HepG2 (cell line): ENCODE measurements around the gene TUBGCP5. TPM values are rescaled to one million over a fixed set of nuclear protein-coding genes. Genes with fewer than 3 reads are reported as not detected.

ENCODE experiments used
- ATAC-seq: fragments of 200-7000 bp; cut with Tn5 transposase; 3 replicates; pipeline ENCODE4 v1.9.1; 2020; ENCODE audit warnings: mild to moderate bottlenecking, moderate library complexity
- BruUV-seq: library from RNA; stranded (reverse); fragments of 400-500 nt; replicated peaks from 2 replicates; lab custom pipeline; 2021; lab: Mats Ljungman, UMichigan
- CTCF ChIA-PET: fragments of 300-600 bp; formaldehyde crosslinking; extraction: SDS; loops from one replicate; lab custom pipeline; 2021; ENCODE audit warnings: low total read pairs, inconsistent platforms, low intra/inter-chr PET ratio; lab: Yijun Ruan, JAX
- POLR2A ChIA-PET: fragments of 350-600 bp; sonication (Branson Sonifier 250); formaldehyde crosslinking; loops from one replicate; lab custom pipeline; 2020; ENCODE audit warnings: antibody characterized with exemption, inconsistent platforms; lab: Yijun Ruan, JAX
- DNase-seq: peaks from one replicate; pipeline ENCODE4 v3.0.0-alpha.2; 2015; ENCODE audit warnings: low spot score
- FAIRE-seq: peaks from 3 replicates; lab custom pipeline; 2011; peaks lifted over from hg19 to GRCh38; lab: Jason Lieb, UNC
- H2AFZ ChIP-seq: one replicate; pipeline ENCODE4 v1.6.1; 2011; ENCODE audit warnings: low read length, inconsistent platforms
- H3K27ac ChIP-seq: fragments of 300-600 bp; 3 replicates; pipeline ENCODE4 v1.8.0; 2011; ENCODE audit warnings: mixed run types, mild to moderate bottlenecking, mixed read lengths, low read length, inconsistent platforms; ENCODE audit not compliant: insufficient read depth; ENCODE audit errors: extremely low read length
- H3K27me3 ChIP-seq, 2 experiments: fragments of 200-600 bp in 1 of 2; 2 replicates in 1 of 2; 3 replicates in 1 of 2; pipeline versions ENCODE4 v1.6.0 to v1.8.0; 2011; ENCODE audit warnings: low read length in 2 of 2, mild to moderate bottlenecking in 2 of 2, moderate library complexity in 2 of 2, inconsistent platforms in 1 of 2; ENCODE audit not compliant: insufficient read depth in 2 of 2, control insufficient read depth in 1 of 2
- H3K36me3 ChIP-seq, 2 experiments: fragments of 200-600 bp in 1 of 2; replicated peaks in 1 of 2; 2 replicates in 1 of 2; 3 replicates in 1 of 2; pipeline versions ENCODE4 v1.5.1 to v1.8.0; 2011; ENCODE audit warnings: low read length in 2 of 2, inconsistent platforms in 1 of 2; ENCODE audit not compliant: insufficient read depth in 2 of 2, control insufficient read depth in 1 of 2
- H3K4me1 ChIP-seq: 2 replicates; pipeline ENCODE4 v1.5.1; 2012; ENCODE audit warnings: low read length, inconsistent platforms; ENCODE audit not compliant: insufficient read depth
- H3K4me2 ChIP-seq: 2 replicates; pipeline ENCODE4 v1.6.0; 2011; ENCODE audit warnings: low read depth, low read length, inconsistent platforms
- H3K4me3 ChIP-seq, 3 experiments: fragments of 200-600 bp in 1 of 3; sonication (generic), shearing (Covaris generic) in 1 of 3; replicated peaks in 1 of 3; 2 replicates each; pipeline ENCODE4 v1.5.1; 2011 to 2016; ENCODE audit warnings: low read length in 3 of 3, inconsistent platforms in 2 of 3, low read depth in 2 of 3, mild to moderate bottlenecking in 2 of 3, control low read depth in 1 of 3, mixed read lengths in 1 of 3; ENCODE audit not compliant: insufficient read depth in 1 of 3
- H3K79me2 ChIP-seq: one replicate; pipeline ENCODE4 v1.6.1; 2011; ENCODE audit warnings: low read length, inconsistent platforms; ENCODE audit not compliant: insufficient read depth
- H3K9ac ChIP-seq: 2 replicates; pipeline ENCODE4 v1.6.0; 2011; ENCODE audit warnings: mild to moderate bottlenecking, low read depth, low read length, inconsistent platforms; ENCODE audit not compliant: insufficient read depth
- H3K9me3 ChIP-seq: 2 replicates; pipeline ENCODE4 v1.5.1; 2012; ENCODE audit warnings: mild to moderate bottlenecking, low read length
- H4K20me1 ChIP-seq: 2 replicates; pipeline ENCODE4 v1.6.0; 2011; ENCODE audit warnings: inconsistent platforms, mild to moderate bottlenecking, low read length, moderate library complexity; ENCODE audit not compliant: insufficient read depth
- FOXK1 ChIP-seq: sonication (generic); formaldehyde crosslinking; IDR thresholded peaks from 2 replicates; pipeline ENCODE4 v1.4.0; 2020; ENCODE audit warnings: low read depth, missing genetic modification reagents, borderline replicate concordance
- REXO4 ChIP-seq: sonication (generic); formaldehyde crosslinking; IDR thresholded peaks from 2 replicates; pipeline ENCODE4 v1.8.0; 2022; ENCODE audit warnings: missing genetic modification reagents, mild to moderate bottlenecking, borderline replicate concordance
- ZNF746 ChIP-seq: sonication (generic); formaldehyde crosslinking; IDR thresholded peaks from 2 replicates; pipeline ENCODE4 v1.8.0; 2022; ENCODE audit warnings: mild to moderate bottlenecking, missing genetic modification reagents
- WGBS: methylation state at CpG from one replicate; pipeline ENCODE4 v1.1.6; 2017; ENCODE audit warnings: low lambda C conversion rate; 5-methylcytosine and 5-hydroxymethylcytosine counted together
- in situ Hi-C: cut with HindIII; loops from 2 replicates; pipeline ENCODE4 v1.10.0; 2017; ENCODE audit warnings: low pct_unique_long_range_greater_than_20kb; ENCODE audit not compliant: extremely low pct_ligation_motif_present
- intact Hi-C: fragments of 100-400 bp; cut with micrococcal nuclease; formaldehyde crosslinking; loops from one replicate; pipeline ENCODE4 v1.10.0; 2022; ENCODE audit not compliant: unreplicated experiment
- polyA plus RNA-seq, 8 experiments: library from polyadenylated mRNA; depleted of rRNA in 3 of 8; stranded (reverse) in 7 of 8; unstranded in 1 of 8; fragments of >200 nt; fragmentation: Illumina TruSeq in 4 of 8; extraction: Trizol in 4 of 8; gene quantifications; 2 replicates each; pipeline versions ENCODE4 v1.2.1 to v1.2.3, GENCODE V29; 2011 to 2016; ENCODE audit warnings: low read depth in 4 of 8, missing spikeins in 1 of 8, mixed read lengths in 1 of 8; ENCODE audit not compliant: insufficient read depth in 1 of 8
- total RNA-seq, 5 experiments: library from RNA; depleted of rRNA; stranded (reverse); fragments of >200 nt; fragmentation: Illumina TruSeq; extraction: Trizol; gene quantifications; 2 replicates each; pipeline ENCODE4 v1.2.3, GENCODE V29; 2016; ENCODE audit warnings: low read depth in 1 of 5
- TF ChIP-seq, protein P1 (sequence below), 2 experiments: IDR thresholded peaks; 2 replicates each; pipeline ENCODE4 v1.6.1; 2011 to 2012; ENCODE audit warnings: low read length in 2 of 2, borderline replicate concordance in 1 of 2, low read depth in 1 of 2, mild to moderate bottlenecking in 1 of 2, moderate library complexity in 1 of 2
- TF ChIP-seq, protein P2 (sequence below): sonication (generic); formaldehyde crosslinking; conservative IDR thresholded peaks from 2 replicates; pipeline ENCODE4 v1.8.0; 2022; ENCODE audit warnings: low read depth, missing genetic modification reagents
- TF ChIP-seq, protein P3 (sequence below): sonication (generic); formaldehyde crosslinking; IDR thresholded peaks from 2 replicates; pipeline ENCODE4 v1.8.0; 2023; ENCODE audit warnings: mild to moderate bottlenecking, missing genetic modification reagents

TUBGCP5 gene
- total and polyA plus RNA-seq, 2 of the 13 experiments (the other 11 are each of a cell fraction or from before 2014, with no cell fraction given) = 7.2 to 25.0 TPM

DNA sequence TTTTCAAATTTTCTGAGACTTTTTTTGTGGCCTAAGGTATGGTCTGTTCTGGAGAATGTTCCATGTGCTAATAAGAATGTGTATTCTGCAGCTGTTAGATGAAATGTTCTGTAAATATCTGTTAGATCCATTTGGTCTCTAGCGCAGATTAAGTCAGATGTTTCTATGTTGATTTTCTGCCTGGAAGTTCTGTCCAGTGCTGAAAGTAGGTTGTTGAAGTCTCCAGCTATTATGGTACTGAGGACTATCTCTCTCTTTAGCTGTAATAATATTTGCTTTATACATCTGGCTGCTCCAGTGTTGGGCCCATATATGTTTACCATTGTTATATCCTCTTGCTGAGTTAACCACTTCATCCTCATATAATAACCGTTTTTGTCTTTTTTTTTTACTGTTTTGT, 13.2 kb upstream of the TUBGCP5 start (continued):
- TF ChIP-seq, protein P1, sequence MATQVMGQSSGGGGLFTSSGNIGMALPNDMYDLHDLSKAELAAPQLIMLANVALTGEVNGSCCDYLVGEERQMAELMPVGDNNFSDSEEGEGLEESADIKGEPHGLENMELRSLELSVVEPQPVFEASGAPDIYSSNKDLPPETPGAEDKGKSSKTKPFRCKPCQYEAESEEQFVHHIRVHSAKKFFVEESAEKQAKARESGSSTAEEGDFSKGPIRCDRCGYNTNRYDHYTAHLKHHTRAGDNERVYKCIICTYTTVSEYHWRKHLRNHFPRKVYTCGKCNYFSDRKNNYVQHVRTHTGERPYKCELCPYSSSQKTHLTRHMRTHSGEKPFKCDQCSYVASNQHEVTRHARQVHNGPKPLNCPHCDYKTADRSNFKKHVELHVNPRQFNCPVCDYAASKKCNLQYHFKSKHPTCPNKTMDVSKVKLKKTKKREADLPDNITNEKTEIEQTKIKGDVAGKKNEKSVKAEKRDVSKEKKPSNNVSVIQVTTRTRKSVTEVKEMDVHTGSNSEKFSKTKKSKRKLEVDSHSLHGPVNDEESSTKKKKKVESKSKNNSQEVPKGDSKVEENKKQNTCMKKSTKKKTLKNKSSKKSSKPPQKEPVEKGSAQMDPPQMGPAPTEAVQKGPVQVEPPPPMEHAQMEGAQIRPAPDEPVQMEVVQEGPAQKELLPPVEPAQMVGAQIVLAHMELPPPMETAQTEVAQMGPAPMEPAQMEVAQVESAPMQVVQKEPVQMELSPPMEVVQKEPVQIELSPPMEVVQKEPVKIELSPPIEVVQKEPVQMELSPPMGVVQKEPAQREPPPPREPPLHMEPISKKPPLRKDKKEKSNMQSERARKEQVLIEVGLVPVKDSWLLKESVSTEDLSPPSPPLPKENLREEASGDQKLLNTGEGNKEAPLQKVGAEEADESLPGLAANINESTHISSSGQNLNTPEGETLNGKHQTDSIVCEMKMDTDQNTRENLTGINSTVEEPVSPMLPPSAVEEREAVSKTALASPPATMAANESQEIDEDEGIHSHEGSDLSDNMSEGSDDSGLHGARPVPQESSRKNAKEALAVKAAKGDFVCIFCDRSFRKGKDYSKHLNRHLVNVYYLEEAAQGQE (IDR thresholded peaks at IDR 0.05; ENCODE audit: borderline replicate concordance in 1 of 2, low read depth in 1 of 2, low read length in 2 of 2) = peak in 1 of 2 experiments; percentile 69; a peak in 1 of 4 replicates

DNA sequence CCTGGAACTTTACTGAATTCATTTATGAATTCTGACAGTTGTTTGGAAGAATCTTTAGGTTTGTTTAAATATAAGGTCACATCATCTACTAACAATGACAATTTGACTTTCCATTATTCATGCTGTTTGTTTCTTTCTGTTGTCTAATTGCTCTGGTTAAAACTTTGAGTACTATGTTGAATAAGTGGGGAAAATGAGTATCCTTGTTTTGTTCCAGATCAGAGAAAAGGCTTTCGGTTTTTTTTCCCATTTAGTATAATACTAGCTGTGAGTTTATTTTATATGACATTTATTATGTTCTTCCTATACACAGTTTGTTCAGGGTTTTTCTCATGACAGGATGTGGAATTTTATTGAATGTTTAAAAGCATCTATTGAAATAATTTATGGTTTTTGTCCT, 11.3 kb upstream of the TUBGCP5 start:
- no peak overlapping the region for H3K4me2 ChIP-seq
- 6% methylated on average over 1 of the region's 1 CpG for WGBS
- FAIRE-seq (no peak), DNase-seq (no peak), ATAC-seq (no peak)
- no peaks in the 10 kb centered on the region for H3K4me1 ChIP-seq
- BruUV-seq = no TSS peak
- H2AFZ ChIP-seq = no peak overlapping the region
- H3K27ac ChIP-seq = no peak overlapping the region
- TF ChIP-seq ZNF746 (CRISPR knock-in tag) = no peak
- no peak for TF ChIP-seq REXO4
- TF ChIP-seq, protein P2, sequence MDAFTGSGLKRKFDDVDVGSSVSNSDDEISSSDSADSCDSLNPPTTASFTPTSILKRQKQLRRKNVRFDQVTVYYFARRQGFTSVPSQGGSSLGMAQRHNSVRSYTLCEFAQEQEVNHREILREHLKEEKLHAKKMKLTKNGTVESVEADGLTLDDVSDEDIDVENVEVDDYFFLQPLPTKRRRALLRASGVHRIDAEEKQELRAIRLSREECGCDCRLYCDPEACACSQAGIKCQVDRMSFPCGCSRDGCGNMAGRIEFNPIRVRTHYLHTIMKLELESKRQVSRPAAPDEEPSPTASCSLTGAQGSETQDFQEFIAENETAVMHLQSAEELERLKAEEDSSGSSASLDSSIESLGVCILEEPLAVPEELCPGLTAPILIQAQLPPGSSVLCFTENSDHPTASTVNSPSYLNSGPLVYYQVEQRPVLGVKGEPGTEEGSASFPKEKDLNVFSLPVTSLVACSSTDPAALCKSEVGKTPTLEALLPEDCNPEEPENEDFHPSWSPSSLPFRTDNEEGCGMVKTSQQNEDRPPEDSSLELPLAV (CRISPR knock-in tag) = no peak
- TF ChIP-seq, protein P3, sequence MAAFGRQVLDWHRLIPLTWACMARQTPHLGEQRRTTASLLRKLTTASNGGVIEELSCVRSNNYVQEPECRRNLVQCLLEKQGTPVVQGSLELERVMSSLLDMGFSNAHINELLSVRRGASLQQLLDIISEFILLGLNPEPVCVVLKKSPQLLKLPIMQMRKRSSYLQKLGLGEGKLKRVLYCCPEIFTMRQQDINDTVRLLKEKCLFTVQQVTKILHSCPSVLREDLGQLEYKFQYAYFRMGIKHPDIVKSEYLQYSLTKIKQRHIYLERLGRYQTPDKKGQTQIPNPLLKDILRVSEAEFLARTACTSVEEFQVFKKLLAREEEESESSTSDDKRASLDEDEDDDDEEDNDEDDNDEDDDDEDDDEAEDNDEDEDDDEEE (CRISPR knock-in tag) = no peak
- TF ChIP-seq FOXK1 (CRISPR knock-in tag) = no peak
- ChIA-PET CTCF (no interaction called here), POLR2A (no interaction called here)
- H4K20me1 ChIP-seq = no peaks in the 10 kb centered on the region
- intact Hi-C loops (no loop called here), in situ Hi-C loops (no loop called here)
- H3K27me3 ChIP-seq = no peaks in the 10 kb centered on the region; a peak in 1 of 5 replicates
- no peak overlapping the region for H3K4me3 ChIP-seq
- H3K36me3 ChIP-seq = no peaks in the 10 kb centered on the region
- H3K79me2 ChIP-seq = no peaks in the 10 kb centered on the region
- H3K9ac ChIP-seq = no peak overlapping the region
- H3K9me3 ChIP-seq = no peaks in the 10 kb centered on the region
